Measurements from ENCODE around the gene KLHDC10.
"Not testable (repeated sequence)": the region's sequence is repeated elsewhere in the genome, so short reads cannot be mapped to it uniquely, and the experiment has no call there.

KLHDC10 gene, protein sequence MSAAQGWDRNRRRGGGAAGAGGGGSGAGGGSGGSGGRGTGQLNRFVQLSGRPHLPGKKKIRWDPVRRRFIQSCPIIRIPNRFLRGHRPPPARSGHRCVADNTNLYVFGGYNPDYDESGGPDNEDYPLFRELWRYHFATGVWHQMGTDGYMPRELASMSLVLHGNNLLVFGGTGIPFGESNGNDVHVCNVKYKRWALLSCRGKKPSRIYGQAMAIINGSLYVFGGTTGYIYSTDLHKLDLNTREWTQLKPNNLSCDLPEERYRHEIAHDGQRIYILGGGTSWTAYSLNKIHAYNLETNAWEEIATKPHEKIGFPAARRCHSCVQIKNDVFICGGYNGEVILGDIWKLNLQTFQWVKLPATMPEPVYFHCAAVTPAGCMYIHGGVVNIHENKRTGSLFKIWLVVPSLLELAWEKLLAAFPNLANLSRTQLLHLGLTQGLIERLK

DNA sequence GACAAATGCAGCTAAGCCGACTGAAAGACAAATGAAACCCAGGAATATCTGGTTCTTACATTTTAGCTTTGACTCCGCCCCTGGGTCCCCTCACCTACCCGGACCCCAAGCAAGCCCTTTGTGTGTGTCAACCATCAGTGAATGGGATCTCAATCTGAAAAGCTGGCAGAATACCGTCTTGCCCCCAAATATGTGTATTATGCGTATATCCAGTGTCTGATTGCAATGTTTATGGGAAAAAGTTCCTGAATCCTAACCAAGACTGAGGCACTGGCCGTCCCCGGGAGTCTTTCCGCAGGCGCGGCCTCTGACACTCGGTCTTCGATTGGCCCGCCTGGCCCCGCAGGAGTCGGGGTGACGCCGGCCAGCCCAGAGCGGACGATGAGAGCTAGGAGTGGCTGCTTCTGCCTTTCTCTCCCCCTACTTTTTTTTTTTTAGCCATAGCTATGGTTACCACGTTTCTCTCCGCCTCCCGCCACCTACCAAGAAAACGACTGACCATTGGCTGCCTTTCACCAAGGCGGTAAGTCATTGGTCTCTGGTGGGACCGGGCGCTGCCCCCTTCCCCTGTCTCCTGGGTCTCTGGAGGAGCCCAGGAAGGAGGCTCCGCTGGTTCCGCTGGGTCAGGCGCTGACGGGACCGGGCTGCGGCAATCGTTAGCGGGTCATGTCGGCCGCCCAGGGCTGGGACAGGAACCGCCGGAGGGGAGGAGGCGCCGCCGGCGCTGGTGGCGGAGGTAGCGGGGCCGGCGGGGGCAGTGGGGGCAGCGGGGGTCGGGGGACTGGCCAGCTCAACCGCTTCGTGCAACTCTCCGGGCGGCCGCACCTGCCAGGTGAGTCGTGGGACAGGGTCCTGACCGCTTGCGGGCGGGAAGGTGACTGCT, at the start of gene KLHDC10:
TSS of gene KLHDC10 (plus strand) at position 557 of the 883 bp plus-strand sequence. CDS start at position 667, 110 bp downstream.
- peak; percentile 98 for DNase-seq

DNA sequence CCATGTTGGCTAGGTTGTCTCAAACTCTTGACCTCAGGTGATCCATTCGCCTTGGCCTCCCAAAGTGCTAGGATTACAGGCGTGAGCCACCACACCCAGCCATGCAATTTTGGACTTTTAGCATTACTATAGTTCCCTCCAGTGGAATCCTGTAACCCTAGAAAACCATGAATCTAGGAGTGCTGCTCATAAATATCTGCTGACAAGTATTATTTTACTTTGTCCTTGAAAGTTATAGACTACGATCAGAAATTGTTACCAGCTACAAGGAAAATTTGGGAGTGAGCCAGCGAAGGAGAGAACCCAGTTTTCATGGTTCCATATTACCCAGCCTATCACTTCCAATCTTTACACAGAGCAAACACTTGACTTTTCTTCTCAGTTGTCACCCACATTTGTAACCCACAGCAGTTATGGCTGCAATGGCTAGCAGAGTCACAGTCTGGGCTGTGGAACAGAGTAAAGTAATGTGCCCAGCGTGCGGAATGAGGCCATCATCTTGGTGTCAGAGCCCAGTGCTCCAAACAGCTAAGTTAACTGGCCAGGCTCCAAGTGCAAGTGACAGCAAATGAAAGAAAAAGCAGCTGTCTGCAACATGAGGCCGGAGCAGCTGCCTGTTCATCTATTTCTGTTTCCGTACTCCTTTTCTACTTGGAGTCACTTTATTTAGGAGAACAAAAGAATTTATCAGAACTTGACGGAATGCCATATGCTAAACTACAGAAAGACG, 49.1 kb upstream of the KLHDC10 start:
- DNase-seq, result no peak

DNA sequence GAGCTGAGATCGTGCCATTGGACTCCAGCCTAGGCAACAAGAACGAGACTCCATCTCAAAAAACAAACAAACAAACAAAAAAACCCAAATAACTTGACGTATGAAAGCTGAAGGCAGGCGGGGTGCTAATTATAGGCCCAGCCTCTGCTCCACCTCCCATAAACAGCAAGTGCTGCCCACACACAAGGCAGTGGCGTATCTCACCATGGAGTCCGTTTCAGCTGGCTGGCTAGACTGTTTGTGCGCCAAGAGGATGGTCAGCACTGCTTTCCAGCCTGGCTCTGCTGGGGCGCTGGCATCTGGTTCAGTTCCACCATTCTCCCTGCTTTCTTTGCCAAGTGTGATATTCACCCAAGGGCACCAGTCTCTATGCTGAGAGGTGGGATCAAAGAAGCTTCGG, 48.2 kb upstream of the KLHDC10 start:
- DNase-seq, result no peak

DNA sequence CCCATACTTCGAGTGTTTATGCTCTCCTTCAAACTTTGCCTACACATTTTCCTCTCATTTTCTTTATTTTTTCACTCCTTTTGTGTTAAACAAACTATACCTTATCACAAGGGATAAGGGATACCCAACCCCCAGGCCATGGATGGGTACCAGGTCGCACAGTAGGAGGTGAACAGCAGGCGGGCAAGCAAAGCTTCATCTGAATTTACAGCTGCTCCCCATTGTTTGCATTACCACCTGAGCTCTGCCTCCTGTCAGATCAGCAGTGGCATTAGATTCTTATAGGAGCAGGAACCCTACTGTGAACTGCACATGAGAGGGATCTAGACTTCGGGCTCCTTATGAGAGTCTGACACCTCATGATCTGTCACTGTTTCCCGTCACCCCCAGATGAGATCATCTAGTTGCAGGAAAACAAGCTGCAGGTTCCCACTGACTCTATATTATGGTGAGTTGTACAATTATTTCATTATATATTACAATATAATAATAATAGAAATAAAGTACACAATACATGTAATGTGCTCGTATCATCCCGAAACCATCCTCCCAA, 47.6 kb upstream of the KLHDC10 start:
- DNase-seq, result no peak

DNA sequence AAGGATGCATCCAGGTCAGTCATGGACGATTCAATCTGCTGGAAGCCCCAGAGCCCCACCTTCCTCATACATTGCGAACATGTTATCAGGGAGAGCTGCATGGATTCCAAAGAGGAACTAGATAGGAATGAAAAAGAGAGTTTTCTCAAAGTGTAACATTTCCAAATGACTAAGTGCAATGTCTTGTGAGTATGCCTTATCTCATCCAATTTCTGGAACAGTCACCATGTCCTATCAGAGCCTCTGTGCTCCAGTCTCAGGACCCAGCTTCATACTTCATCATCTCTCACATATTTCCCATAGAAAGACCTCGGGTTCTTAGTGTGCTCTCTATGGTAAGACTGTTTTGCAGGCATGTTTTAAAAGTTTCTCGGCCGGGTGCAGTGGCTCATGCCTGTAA, 45.9 kb upstream of the KLHDC10 start:
- DNase-seq, result no peak

DNA sequence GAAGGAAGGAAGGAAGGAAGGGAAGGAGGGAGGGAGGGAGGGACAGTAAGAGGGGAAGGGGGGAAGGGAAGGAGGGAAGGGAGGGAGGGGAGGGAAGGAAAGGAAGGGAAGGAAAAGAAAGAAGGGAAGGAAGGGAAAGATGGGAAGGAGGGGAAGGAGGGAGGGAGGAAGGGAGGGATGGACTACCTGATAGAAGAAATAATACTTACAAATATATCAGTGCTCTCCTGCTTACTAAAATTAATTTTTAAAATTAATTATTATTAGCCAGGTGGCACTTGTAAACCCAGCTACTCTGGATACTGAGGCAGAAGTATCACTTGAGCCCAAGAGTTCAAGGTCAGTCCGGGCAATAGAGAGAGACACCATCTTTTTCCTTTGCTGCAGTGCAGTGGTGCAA, 37.6 kb upstream of the KLHDC10 start:
- no peak for DNase-seq

DNA sequence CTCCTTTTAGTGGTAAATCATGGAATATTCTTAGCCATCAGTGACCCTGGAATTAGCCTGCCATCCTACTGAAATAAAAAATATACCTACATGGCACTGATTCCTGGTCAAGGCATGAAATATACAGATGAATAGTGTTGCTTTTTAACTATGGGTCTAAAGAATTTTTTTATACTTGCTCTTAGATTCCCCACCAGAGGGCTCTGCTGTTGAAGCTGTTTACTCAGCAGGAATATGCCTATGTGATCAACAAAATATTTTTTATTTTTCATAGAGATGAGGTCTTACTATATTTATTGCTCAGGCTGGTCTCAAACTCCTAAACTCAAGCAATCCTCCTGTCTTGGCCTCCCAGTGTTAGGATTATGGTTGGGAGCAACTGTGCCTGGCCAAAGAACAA, 32.6 kb upstream of the KLHDC10 start:
- no peak for DNase-seq

DNA sequence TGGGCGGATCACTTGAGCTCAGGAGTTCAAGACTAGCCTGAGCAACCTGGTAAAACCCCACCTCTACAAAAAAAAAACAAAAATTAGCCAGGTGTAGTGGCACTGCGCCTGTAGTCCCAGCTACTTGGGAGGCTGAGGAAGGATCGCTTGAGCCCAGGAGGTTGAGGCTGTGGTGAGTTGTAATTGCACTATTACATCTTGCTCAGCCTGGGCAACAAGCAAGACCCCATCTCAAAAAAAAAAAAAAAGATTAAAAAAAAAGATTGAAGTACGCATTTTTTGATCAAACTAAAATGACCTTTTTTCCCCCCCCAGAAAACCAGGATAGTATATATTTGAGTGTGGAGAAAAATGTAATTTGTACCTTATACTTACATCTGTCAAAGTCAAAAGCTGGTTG, 29.8 kb upstream of the KLHDC10 start:
- DNase-seq, result no peak

DNA sequence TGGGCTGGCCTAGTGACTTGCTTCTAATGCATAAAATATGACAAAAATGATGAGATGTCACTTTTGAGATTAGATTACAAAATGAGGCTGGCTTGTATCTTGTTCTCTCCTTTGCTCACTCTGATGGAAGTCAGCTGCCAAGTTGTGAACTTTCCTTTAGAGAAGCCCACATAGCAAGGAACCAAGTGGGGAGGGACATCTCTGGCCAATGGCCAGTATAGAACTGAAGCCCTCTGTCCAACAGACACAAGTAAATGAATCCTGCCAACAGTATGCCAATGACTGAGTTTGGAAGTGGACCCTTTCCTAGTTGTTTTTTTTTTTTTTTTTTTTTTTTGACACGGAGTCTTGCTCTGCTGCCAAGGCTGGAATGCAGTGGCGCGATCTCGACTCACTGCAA, 22.5 kb upstream of the KLHDC10 start:
- no peak for DNase-seq

DNA sequence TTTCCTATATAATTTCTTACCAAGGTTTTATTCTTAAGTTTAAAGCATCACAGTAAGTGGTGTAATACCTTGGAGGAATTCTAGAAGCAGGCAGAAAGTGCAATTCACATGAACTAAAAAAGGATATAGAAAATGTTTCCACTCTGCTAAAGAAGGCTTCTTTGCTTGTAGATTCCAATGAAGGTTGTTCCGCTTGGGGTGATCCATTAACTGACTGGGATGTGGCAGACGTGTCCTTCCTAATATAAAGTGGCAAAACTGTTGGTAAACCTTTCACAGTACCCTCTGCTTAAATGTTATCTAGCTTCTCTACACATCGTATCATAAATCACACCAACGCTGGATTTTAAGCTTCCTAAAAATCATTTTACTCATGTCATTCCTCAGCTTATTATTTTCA, 21.4 kb upstream of the KLHDC10 start:
- no peak for DNase-seq

DNA sequence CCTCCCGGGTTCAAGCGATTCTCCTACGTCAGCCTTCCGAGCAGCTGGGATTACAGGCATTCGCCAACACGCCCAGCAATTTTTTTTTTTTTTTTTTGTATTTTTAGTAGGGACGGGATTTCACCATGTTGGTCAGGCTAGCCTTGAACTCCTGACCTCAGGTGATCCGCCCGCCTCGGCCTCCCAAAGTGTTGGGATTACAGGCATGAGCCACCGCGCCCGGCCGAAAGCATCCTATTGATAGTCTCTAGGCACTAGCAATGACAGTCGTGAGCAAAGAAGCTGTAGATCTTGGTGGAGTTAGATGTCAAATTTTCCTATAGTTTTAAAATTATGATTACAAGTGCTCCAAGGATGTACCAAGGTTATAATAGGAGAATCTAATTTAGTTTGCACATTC, 18.1 kb upstream of the KLHDC10 start:
- not testable (repeated sequence) for DNase-seq

DNA sequence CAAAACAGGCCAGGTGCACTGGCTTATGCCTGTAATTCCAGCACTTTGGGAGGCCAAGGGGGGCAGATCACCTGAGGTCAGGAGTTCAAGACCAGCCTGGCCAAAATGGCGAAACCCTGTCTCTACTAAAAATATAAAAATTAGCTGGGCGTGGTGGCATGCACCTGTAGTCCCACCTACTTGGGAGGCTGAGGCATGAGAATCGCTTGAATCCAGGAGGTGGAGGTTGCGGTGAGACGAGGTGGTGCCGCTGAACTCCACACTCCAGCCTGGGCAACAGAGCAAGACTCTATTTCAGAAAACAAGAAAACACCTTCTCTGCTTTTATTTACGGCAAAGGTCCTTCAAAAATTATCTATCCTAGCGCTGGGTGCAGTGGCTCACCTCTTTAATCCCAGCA, 15.1 kb upstream of the KLHDC10 start:
- DNase-seq, result not testable (repeated sequence)

DNA sequence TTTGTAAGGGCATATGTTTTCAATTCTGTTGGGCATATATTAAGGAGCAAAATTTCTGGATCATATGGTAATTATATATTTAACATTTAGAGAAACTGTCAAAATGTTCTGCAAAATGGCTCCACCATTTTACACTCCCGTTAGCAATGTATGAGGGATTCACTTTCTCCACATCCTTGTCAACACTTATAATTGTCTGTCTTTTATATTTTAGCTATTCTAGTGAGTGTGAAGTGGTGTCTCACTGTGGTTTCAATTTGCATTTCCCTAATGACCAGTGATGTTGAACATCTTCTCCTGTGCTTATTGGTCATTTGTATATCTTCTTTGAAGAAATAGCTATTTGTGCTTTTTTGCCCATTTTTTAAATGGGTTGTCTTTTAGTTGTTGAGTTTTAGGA, 8.1 kb upstream of the KLHDC10 start:
- DNase-seq, result no peak

DNA sequence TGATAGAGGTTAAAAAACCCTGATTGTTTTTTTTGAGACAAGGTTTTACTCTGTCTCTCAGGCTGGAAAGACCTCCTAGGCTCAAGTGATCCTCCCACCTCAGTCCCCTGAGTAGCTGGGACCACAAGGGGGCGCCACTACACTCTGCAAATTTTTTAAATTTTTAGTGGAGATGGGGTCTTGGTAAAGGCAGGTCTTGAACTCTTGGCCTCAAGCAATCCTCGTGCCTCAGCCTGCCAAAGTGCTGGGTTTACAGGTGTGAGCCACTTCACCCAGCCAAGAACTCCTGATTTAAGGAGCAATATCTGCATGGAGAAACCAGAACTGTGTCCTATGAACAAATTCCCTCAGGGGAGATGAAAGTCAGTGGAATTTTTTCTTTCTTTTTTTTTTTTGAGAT, 7.3 kb upstream of the KLHDC10 start:
- peak; percentile 29 for DNase-seq

DNA sequence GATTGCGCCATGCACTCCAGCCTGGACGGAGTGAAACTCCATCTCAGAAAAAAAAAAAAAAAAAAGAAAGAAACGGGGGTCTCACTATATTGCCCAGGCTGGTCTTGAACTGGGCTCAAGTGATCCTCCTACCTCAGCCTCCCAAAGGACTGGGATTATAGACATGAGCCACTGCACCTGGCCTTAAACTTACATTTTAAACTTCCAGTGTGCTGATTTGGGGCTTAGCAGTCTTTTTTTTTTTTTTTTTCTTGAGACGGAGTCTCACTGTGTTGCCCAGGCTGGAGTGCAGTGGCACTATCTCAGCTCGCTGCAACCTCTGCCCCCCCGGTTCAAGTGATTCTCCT, 5.8 kb upstream of the KLHDC10 start:
- DNase-seq, result not testable (repeated sequence)

DNA sequence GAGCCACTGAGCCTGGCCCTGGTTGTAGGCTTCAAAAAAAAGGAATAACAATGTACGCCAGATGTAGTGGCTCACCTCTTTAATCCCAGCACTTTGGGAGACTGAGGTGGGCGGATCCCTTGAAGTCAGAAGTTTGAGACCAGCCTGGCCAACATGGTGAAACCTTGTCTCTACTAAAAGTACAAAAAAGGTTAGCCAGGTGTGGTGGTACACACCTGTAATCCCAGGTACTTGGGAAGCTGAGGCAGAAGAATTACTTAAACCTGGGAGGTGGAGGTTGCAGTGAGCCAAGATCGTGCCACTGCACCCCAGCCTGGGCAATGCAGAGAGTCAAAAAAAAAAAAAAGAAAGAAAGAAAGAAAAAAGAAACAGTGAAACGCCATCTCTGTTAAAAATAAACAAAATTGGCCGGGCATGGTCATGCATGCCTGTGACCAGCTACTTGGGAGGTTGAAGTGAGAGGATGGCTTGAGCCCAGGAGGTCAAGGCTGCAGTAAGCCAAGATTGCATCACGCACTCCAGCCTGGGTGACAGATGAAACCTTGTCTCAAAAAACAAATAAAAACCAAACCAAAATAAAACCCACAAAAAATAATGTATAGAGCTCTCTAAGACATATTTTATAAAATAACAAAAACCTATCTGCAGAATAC, 4.7 kb upstream of the KLHDC10 start:
- DNase-seq, result no peak

DNA sequence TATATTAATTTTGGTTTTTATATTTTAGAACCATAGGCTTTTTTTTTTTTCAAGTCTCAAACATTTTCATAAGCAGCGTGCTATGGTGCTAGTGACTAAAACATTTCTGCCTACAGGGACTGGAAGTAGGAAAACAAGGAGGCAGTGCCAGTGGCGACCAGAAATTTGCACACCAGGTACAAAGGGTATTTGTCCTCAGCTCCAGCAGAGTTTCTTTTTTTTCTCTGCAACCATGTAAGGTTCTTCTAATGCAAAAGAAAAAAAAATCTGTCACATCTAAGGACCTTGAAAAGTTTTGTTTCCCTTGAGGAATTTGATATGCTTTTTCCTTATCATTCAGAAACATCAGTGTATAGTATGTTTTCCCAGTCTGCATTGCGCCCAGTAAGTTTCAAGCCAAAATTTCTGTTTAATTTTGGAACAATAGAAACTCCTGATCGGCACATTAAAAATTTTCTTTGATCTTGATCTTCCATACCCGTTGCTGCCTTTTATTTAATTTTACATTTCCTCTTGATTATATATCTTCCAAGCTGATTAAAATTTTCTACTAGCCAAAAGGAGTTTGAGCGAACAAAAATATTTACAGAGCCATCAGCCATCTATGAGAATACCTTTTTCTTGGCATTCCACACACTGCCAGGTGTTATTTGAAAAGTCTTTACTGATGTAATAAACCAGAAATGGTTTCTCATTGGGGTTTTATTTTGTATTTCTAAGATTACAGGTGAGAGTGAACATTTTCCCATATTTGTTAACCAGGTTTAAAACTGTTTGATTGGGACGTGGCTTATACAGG, 956 bp upstream of the KLHDC10 start:
- no peak for DNase-seq

DNA sequence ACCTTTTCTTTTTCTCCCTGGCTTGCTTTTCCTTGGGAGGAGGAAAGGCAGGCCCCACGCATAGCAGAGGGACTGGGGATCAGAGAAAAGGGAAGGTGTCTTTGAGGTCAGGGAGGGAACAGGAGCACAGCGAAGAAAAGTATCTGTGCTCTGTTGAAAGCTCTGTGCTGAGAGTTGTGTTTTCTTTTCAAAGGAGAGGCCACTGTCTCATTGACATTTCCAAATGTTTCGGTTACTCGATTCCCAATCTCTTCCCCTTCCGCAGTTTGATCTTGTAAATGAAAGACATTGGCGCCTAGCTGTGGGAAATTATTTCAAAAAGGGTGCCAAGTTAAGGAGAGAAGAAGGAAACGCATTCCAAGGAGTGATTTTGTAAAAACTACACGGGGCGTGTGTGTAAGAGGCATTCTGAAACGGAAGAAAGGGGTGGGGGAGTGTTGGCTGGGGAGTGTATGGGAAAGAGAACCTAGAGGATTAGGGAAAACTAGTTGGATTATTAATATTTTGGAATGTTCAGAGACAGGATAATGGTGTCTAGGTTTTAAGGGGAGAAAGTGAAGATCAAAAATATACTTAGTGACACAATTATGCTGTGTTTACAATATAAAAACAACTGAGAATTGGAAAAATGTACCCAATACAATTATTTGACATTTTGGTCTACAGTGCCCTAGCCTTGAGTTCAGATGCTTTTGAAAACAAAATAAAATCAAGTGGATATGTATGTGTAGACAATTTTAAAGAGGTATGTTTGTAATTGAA, 708 bp downstream of the KLHDC10 start:
- DNase-seq, result no peak

DNA sequence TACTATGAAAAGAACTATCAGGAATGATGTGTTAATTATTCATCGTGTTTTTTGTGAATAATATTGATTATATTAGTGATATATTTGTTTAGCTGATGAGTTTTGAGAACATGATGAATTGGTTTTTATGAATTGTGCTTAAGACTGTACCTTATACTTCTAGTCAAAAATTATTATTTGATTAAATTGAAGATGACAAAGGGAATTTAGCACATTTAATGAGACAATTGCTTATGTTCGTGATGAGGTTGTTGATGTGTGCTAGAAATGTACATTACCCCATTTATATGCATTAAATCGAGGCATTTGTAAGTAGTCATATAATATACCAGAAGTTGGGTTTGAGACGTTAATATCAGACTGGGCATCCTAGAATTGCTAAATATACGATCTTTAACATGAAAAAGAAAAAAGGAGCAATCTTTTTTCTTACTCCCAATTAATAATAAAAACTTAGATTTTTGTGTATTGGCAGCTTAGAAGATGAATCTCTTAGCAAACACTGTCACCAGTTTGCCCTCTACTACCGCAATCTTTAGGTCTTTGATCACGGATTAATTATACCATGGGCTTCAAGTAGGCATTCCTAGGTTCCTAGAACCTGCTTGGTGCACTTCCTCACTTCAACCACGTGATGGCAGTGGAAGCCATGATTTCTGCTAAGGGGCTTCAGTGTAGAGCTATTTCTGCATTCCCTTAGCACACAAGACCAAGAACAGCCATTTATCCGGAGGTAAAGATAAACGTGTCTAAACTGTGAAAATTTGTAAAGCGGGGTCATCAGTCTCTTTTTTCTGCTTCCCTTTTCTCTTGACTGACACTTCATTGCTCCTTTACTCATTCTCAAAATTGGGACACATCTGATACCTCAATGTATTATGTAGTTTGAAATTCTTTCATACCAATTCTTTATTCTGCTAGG, 1.6 kb downstream of the KLHDC10 start:
- DNase-seq, result peak; percentile 72
